Measurements from ENCODE around the gene PARPBP. TPM values are rescaled to one million over a fixed set of nuclear protein-coding genes. Genes with fewer than 3 reads are reported as not detected.

The PARPBP gene
- total and polyA plus RNA-seq, 2 experiments from 2014 or later: 37.3 to 44.8 TPM

DNA sequence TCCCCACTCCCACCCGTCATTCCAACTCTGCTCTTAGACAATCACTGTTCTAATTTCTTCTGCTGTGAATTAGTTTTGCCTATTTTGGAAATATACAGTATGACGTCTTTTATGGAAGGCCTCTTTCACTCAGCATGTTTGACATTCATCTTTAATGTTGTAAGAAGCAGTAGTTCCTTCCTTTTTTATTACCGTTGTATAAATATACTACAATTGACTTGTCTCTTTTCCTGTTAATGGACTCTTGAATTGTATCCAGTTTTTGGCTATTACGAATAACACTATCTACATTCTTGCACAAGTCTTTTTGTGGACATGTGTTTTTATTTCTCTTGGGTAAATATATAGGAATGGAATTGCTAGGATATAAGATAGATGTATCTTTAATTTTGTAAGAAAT, 82.6 kb downstream of the PARPBP start:
- Histone ChIP-seq H3K27me3 (ENCODE audit: insufficient read depth) (no peaks in the 10 kb centered on the region), H3K4me1 (ENCODE audit: insufficient read depth) (no peaks in the 10 kb centered on the region), H3K79me2 (replicated peaks; ENCODE audit: insufficient read depth) (no peaks in the 10 kb centered on the region), H3F3A (replicated peaks; ENCODE audit: low read depth) (no peaks in the 10 kb centered on the region), H3K36me3 (ENCODE audit: insufficient read depth) (0 out of 2 replicates have a peak, but pooled peaks cover 3% of the 10 kb centered on the region), H3K9me2 (ENCODE audit: insufficient read depth) (no peaks in the 10 kb centered on the region), H2AFZ (no peak overlapping the region), H4K20me1 (replicated peaks; ENCODE audit: insufficient read depth) (no peaks in the 10 kb centered on the region), H3K4me3 (no peak overlapping the region), H3K27ac (ENCODE audit: low read depth) (no peak overlapping the region), H3K4me2 (no peak overlapping the region)
- Mint-ChIP-seq H3K4me1 (no peaks in the 10 kb centered on the region), H3K27ac (no peak overlapping the region), H3K36me3 (ENCODE audit: low read depth) (peaks cover 44% of the 10 kb centered on the region), H3K27me3 (ENCODE audit: insufficient read depth, low read depth, poor library complexity) (peaks cover 7% of the 10 kb centered on the region), H3K4me3 (no peak overlapping the region), H3K9me3 (peaks cover 14% of the 10 kb centered on the region)
- TF ChIP-seq, protein P1, sequence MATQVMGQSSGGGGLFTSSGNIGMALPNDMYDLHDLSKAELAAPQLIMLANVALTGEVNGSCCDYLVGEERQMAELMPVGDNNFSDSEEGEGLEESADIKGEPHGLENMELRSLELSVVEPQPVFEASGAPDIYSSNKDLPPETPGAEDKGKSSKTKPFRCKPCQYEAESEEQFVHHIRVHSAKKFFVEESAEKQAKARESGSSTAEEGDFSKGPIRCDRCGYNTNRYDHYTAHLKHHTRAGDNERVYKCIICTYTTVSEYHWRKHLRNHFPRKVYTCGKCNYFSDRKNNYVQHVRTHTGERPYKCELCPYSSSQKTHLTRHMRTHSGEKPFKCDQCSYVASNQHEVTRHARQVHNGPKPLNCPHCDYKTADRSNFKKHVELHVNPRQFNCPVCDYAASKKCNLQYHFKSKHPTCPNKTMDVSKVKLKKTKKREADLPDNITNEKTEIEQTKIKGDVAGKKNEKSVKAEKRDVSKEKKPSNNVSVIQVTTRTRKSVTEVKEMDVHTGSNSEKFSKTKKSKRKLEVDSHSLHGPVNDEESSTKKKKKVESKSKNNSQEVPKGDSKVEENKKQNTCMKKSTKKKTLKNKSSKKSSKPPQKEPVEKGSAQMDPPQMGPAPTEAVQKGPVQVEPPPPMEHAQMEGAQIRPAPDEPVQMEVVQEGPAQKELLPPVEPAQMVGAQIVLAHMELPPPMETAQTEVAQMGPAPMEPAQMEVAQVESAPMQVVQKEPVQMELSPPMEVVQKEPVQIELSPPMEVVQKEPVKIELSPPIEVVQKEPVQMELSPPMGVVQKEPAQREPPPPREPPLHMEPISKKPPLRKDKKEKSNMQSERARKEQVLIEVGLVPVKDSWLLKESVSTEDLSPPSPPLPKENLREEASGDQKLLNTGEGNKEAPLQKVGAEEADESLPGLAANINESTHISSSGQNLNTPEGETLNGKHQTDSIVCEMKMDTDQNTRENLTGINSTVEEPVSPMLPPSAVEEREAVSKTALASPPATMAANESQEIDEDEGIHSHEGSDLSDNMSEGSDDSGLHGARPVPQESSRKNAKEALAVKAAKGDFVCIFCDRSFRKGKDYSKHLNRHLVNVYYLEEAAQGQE (IDR thresholded peaks at IDR 0.05; ENCODE audit: unreplicated experiment): no peak
- TF ChIP-seq POLR2AphosphoS5 (IDR thresholded peaks at IDR 0.05; ENCODE audit: low read depth): no peak
- TF ChIP-seq, protein P2, sequence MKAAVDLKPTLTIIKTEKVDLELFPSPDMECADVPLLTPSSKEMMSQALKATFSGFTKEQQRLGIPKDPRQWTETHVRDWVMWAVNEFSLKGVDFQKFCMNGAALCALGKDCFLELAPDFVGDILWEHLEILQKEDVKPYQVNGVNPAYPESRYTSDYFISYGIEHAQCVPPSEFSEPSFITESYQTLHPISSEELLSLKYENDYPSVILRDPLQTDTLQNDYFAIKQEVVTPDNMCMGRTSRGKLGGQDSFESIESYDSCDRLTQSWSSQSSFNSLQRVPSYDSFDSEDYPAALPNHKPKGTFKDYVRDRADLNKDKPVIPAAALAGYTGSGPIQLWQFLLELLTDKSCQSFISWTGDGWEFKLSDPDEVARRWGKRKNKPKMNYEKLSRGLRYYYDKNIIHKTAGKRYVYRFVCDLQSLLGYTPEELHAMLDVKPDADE (IDR thresholded peaks at IDR 0.05): no peak
- no peak for TF ChIP-seq ZNF114 (CRISPR knock-in tag; IDR thresholded peaks at IDR 0.05)
- TF ChIP-seq ZNF331 (CRISPR knock-in tag; IDR thresholded peaks at IDR 0.05; ENCODE audit: low read depth): no peak
- TF ChIP-seq NANOG (IDR thresholded peaks at IDR 0.05; ENCODE audit: borderline replicate concordance): no peak
- TF ChIP-seq, protein P3, sequence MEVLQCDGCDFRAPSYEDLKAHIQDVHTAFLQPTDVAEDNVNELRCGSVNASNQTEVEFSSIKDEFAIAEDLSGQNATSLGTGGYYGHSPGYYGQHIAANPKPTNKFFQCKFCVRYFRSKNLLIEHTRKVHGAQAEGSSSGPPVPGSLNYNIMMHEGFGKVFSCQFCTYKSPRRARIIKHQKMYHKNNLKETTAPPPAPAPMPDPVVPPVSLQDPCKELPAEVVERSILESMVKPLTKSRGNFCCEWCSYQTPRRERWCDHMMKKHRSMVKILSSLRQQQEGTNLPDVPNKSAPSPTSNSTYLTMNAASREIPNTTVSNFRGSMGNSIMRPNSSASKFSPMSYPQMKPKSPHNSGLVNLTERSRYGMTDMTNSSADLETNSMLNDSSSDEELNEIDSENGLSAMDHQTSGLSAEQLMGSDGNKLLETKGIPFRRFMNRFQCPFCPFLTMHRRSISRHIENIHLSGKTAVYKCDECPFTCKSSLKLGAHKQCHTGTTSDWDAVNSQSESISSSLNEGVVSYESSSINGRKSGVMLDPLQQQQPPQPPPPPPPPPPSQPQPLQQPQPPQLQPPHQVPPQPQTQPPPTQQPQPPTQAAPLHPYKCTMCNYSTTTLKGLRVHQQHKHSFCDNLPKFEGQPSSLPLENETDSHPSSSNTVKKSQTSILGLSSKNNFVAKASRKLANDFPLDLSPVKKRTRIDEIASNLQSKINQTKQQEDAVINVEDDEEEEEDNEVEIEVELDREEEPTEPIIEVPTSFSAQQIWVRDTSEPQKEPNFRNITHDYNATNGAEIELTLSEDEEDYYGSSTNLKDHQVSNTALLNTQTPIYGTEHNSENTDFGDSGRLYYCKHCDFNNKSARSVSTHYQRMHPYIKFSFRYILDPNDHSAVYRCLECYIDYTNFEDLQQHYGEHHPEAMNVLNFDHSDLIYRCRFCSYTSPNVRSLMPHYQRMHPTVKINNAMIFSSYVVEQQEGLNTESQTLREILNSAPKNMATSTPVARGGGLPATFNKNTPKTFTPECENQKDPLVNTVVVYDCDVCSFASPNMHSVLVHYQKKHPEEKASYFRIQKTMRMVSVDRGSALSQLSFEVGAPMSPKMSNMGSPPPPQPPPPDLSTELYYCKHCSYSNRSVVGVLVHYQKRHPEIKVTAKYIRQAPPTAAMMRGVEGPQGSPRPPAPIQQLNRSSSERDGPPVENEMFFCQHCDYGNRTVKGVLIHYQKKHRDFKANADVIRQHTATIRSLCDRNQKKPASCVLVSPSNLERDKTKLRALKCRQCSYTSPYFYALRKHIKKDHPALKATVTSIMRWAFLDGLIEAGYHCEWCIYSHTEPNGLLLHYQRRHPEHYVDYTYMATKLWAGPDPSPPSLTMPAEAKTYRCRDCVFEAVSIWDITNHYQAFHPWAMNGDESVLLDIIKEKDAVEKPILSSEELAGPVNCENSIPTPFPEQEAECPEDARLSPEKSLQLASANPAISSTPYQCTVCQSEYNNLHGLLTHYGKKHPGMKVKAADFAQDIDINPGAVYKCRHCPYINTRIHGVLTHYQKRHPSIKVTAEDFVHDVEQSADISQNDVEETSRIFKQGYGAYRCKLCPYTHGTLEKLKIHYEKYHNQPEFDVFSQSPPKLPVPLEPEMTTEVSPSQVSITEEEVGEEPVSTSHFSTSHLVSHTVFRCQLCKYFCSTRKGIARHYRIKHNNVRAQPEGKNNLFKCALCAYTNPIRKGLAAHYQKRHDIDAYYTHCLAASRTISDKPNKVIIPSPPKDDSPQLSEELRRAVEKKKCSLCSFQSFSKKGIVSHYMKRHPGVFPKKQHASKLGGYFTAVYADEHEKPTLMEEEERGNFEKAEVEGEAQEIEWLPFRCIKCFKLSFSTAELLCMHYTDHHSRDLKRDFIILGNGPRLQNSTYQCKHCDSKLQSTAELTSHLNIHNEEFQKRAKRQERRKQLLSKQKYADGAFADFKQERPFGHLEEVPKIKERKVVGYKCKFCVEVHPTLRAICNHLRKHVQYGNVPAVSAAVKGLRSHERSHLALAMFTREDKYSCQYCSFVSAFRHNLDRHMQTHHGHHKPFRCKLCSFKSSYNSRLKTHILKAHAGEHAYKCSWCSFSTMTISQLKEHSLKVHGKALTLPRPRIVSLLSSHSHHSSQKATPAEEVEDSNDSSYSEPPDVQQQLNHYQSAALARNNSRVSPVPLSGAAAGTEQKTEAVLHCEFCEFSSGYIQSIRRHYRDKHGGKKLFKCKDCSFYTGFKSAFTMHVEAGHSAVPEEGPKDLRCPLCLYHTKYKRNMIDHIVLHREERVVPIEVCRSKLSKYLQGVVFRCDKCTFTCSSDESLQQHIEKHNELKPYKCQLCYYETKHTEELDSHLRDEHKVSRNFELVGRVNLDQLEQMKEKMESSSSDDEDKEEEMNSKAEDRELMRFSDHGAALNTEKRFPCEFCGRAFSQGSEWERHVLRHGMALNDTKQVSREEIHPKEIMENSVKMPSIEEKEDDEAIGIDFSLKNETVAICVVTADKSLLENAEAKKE (CRISPR knock-in tag; IDR thresholded peaks at IDR 0.05): no peak
- DNase-seq (ENCODE audit: low spot score) (no peak), ATAC-seq (no peak)

Measured in GM23338 (cell line).